NCI-H345 (cell line): ENCODE measurements around the gene VASH2.
"Not testable (repeated sequence)": the region's sequence is repeated elsewhere in the genome, so short reads cannot be mapped to it uniquely, and the experiment has no call there.

ENCODE experiments used
- DNase-seq: peaks from one replicate; lab custom pipeline; 2025; lab: John Stamatoyannopoulos, UW

VASH2 gene

DNA sequence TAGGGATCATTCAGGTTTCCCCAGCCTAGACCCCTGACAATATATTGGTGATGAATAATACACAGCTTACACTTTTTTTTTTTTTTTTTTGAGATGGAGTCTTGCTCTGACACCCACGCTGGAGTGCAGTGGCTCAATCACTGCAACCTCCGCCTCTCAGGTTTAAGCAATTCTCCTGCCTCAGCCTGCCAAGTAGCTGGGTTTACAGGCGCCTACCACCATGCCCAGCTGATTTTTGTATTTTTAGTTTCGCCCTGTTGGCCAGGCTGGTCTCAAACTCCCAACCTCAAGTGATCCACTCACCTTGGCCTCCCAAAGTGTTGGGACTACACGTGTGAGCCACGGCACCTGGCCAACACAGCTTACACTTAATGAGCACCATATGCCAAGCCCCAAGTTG lies 7.2 kb downstream of the VASH2 start:
- DNase-seq = no peak

GRCh38 chr1:212958175-212958574 lies 7.8 kb downstream of the VASH2 start:
- no peak for DNase-seq

GRCh38 chr1:212959266-212960220 lies 9.2 kb downstream of the VASH2 start:
- no peak for DNase-seq

GRCh38 chr1:212960932-212961331 lies 10.6 kb downstream of the VASH2 start:
- DNase-seq = no peak

DNA sequence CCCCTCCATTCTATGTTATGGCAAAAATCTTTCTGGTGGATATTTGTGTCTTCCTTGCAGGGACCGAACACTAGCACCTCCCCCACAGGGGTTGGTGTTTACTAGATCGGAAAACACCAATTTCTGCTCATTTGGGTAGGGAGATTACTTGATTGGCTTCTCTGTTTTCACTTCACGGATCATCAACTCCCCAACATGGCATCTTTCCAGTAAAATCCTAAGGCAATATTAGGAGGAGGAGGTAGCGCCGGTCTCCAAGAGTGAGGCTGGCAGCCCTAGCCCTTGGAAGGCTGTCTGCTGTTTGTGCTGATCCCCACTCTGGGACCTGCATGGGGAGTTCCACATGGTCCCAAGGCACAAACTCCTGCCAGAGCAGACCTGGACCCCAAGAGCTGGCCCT lies 12.2 kb downstream of the VASH2 start:
- DNase-seq = no peak

- DNase-seq = no peak
These were observed 13.8 kb downstream of the VASH2 start for GRCh38 chr1:212964102-212964501.

DNA sequence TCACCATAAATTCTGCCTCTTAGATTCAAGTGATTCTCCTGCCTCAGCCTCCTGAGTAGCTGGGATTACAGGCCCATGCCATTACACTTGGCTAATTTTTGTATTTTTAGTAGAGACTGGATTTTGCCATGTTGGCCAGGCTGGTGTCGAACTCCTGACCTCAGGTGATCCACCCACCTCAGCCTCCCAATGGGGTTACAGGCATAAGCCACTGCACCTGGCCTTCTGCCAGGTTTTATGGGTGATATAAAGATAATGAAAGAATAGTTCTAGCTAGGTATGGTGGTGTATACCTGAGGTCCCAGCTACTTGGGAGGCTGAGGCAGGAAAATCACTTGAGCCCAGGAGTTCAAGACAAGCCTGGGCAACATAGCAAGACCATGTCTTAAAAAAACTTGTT lies 14.7 kb downstream of the VASH2 start:
- DNase-seq = not testable (repeated sequence)

GRCh38 chr1:212966616-212967015 lies 16.3 kb downstream of the VASH2 start:
- DNase-seq = no peak

DNA sequence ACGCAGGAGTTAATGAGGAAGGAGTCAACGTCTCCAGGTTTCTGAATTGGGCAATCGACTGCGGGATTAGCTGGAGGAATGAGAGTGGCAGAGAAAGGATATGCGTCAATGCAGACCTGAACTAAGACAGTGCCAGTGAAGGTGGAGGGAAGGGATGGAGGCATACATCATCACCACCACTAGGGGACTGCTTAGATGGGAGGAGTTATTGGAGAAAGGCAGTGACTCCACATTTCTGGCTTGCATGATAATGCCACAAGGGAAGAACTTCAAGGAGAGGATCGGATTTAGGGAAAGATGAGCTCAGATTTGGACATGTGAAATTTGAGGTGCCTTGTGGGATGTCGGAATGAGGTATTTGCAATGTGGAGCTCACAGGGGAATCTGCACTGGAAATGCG lies 17.5 kb downstream of the VASH2 start:
- DNase-seq = no peak

DNA sequence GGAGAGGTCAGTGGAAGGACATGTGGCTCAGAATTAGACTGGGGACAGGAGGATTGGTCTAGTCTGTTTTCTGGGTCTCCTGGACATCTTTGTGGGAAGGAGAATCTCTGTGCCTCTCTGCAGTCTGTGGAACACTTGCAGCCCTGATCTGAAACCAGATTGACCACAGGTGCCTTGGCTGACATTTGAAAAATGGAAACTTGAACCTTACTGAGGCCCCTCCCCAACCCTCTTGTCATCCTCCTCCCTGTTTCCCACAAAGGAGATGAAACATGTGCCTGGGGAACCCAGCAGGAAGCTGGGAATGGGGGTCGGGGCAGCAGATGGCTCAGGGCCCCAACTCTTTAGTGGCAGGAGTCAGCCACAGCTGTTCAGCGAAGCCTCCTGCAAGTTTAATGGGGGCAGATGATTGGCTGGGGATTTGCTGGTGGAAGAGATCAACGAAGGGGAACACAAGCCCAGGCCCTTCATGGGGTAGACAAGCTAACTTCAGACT lies 18.1 kb downstream of the VASH2 start:
- no peak for DNase-seq

GRCh38 chr1:212970085-212970484 lies 19.7 kb downstream of the VASH2 start:
- DNase-seq = no peak

DNA sequence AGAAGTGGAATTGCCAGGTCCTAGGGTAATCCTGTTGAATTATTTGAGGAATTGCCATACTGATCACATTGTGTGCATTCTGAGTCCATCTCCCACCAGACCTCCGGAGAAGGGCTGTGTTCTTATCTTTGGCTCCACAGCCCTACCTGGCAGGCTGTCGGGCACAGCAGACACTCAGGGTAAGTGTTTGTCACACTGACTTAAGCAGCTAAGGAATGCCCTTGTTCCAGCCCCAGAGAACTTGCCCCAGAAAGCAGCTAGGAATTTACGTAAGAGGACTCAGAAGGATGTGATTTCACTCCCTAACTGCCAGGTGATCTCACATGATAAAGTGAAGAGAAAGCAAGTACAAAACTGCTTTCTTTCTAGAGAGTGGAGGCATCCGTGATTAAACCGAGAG lies 21.0 kb downstream of the VASH2 start:
- no peak for DNase-seq

- DNase-seq = no peak
These were observed 23.1 kb downstream of the VASH2 start for GRCh38 chr1:212973426-212973825.

DNA sequence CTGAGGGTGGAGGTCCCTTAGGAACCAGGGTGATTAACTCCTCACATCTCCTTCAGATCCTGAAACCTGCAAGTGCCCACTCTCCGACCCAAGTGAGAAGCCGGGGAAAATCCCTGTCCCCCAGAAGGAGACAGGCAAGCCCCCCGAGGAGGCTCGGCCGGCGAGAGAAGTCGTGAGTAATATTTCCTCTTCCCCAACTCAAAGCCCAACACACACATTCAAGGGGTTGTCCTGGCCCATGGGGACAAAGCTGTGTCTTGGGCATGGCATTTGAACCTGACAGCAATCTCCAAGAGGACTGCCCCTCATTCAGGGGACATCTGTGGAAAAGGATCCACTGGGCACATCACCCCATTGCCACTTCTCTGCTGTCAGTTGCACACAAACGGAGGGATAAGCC lies 23.6 kb downstream of the VASH2 start:
- DNase-seq = no peak

GRCh38 chr1:212974711-212975110 lies 24.4 kb downstream of the VASH2 start:
- DNase-seq = no peak

DNA sequence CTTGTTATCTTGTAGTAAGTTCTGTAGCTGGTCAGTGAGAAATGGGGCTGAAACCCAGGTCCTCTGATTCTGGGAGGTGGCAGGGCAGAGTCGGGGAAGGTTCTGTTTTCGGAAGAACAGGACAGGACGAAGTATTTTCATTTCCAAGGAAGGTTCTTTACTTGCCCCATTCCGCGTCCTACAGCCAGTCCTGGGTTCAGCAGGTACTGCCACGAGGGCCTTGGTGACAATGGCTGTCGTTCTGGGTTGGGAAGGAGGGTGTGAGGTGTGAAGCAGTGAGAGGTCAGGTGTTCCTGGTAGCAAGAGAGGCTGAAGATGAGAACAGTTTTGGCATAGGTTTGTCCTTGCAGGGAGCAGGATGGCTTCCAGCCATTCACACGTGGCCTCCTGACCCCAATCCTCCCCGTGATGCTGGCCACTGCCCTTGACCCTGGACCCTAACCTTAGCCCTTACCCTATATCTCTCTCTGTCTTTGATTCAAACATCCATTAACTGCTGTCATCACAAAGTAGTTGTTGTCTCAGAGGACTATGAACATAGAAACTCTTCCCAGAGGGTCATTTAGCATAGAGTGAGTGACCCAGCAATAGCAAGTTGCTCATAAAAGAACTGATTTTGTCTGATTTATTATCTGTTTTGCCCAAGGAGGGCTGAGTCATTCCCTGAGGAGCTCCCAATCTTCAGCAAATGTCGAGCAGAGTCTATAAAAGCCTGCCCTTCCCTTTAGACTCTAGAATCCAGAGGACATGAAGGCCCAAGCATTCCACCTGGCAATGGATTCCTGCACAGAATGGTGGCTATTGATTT lies 25.0 kb downstream of the VASH2 start:
- no peak for DNase-seq

DNA sequence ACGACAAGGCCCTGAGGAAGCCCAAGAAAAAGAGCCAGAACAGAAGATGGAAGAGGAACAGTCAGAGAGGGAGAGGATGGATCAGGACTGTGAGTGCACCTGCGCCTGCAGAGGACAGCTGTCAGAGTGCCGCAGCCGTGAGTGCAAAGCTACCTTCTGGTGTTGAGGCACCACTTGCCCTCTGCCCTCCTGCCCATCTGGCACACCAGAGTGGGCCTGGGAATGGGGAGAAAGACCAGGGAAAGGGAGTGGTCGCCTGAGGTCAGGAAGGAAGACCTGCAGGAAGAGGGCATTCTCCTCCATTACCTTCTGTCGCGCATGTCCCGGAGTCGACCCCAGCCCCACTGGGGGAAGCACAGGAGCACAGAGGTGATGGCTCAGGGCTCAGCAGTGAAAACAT lies 26.2 kb downstream of the VASH2 start:
- no peak for DNase-seq

- DNase-seq = no peak
These were observed 27.7 kb downstream of the VASH2 start for GRCh38 chr1:212977781-212978645.

DNA sequence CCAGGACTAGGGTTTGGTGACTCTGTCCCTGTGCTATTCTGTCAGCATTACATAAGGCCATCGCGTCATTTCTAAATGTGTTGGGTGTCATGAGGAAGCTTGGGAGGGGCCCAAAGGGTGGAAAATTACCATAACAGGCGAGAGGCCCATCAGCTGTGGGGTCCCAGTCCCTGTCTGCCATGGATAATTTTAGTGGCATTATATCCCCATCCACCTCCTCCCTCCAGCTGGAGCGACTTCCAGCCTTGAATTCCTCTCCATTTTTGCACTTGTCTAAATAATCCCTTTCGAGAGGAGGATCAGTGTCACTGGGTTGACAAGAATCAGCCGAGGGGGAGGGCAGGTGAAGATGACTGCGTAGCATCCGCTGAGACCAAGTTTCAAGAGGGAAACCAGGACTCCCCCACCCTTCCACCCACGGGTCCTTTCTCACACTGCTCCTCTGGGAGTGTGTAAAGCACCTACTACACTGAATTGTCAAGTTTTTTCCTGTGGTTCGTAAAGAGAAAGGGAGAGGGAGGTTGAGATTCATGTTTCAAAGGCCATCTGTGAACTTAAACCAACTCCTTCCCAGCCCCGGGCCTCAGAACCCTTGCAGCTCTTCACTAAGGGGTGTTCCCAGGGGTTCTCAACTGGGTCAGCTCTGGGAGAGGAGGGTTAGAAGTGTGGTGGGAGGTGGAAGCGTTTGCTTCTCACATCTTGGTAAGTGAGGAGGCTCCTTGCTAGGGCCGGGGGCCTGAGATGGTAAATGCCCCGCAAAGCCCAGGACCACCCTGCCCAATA lies 29.2 kb downstream of the VASH2 start:
- DNase-seq = no peak

GRCh38 chr1:212980123-212980785 lies 29.9 kb downstream of the VASH2 start:
- DNase-seq = no peak
